ENCODE results near the gene SLIT3.
"Not testable (repeated sequence)": the region's sequence is repeated elsewhere in the genome, so short reads cannot be mapped to it uniquely, and the experiment has no call there.

Gene SLIT3

GRCh38 chr5:169219351-169219750 is 81.6 kb downstream of the SLIT3 start:
- no peak for DNase-seq (ENCODE audit: low read depth in 3 of 3)

GRCh38 chr5:169218861-169219260 is 82.1 kb downstream of the SLIT3 start:
- no peak for DNase-seq (ENCODE audit: low read depth in 3 of 3)

GRCh38 chr5:169218176-169218575 is 82.8 kb downstream of the SLIT3 start:
- no peak for DNase-seq (ENCODE audit: low read depth in 3 of 3)

- DNase-seq (ENCODE audit: low read depth in 3 of 3), result no peak
Measured at GRCh38 chr5:169216866-169217265, 84.1 kb downstream of the SLIT3 start.

- no peak for DNase-seq (ENCODE audit: low read depth in 3 of 3)
Measured at GRCh38 chr5:169213479-169213878, 87.5 kb downstream of the SLIT3 start.

- DNase-seq (ENCODE audit: low read depth in 3 of 3), result not testable (repeated sequence)
Measured at GRCh38 chr5:169211761-169212160, 89.2 kb downstream of the SLIT3 start.

GRCh38 chr5:169204788-169205400 is 96.0 kb downstream of the SLIT3 start:
- no peak for DNase-seq (ENCODE audit: low read depth in 3 of 3)

- no peak for DNase-seq (ENCODE audit: low read depth in 3 of 3)
Measured at GRCh38 chr5:169202969-169203368, 98.0 kb downstream of the SLIT3 start.

- no peak for DNase-seq (ENCODE audit: low read depth in 3 of 3)
Measured at GRCh38 chr5:169201597-169201996, 99.3 kb downstream of the SLIT3 start.

- DNase-seq (ENCODE audit: low read depth in 3 of 3), result no peak
Measured at GRCh38 chr5:169200125-169200778, 100.7 kb downstream of the SLIT3 start.

- DNase-seq (ENCODE audit: low read depth in 3 of 3), result no peak
Measured at GRCh38 chr5:169197343-169197742, 103.6 kb downstream of the SLIT3 start.

- DNase-seq (ENCODE audit: low read depth in 3 of 3), result no peak
Measured at GRCh38 chr5:169196059-169196458, 104.9 kb downstream of the SLIT3 start.

- DNase-seq (ENCODE audit: low read depth in 3 of 3), result no peak
Measured at GRCh38 chr5:169195601-169196000, 105.3 kb downstream of the SLIT3 start.

- DNase-seq (ENCODE audit: low read depth in 3 of 3), result no peak
Measured at GRCh38 chr5:169192536-169192935, 108.4 kb downstream of the SLIT3 start.

- no peak for DNase-seq (ENCODE audit: low read depth in 3 of 3)
Measured at GRCh38 chr5:169190849-169191248, 110.1 kb downstream of the SLIT3 start.

- no peak for DNase-seq (ENCODE audit: low read depth in 3 of 3)
Measured at GRCh38 chr5:169185626-169186025, 115.3 kb downstream of the SLIT3 start.

- DNase-seq (ENCODE audit: low read depth in 3 of 3), result no peak
Measured at GRCh38 chr5:169183576-169183975, 117.4 kb downstream of the SLIT3 start.

GRCh38 chr5:169182797-169183196 is 118.1 kb downstream of the SLIT3 start:
- no peak for DNase-seq (ENCODE audit: low read depth in 3 of 3)

- no peak for DNase-seq (ENCODE audit: low read depth in 3 of 3)
Measured at GRCh38 chr5:169181814-169182213, 119.1 kb downstream of the SLIT3 start.

GRCh38 chr5:169178754-169179153 is 122.2 kb downstream of the SLIT3 start:
- DNase-seq (ENCODE audit: low read depth in 3 of 3), result no peak

- no peak for DNase-seq (ENCODE audit: low read depth in 3 of 3)
Measured at GRCh38 chr5:169178274-169178673, 122.7 kb downstream of the SLIT3 start.

GRCh38 chr5:169176709-169177694 is 123.9 kb downstream of the SLIT3 start:
- no peak for DNase-seq (ENCODE audit: low read depth in 3 of 3)

- no peak for DNase-seq (ENCODE audit: low read depth in 3 of 3)
Measured at GRCh38 chr5:169175733-169176132, 125.2 kb downstream of the SLIT3 start.
